CD4-positive, alpha-beta T cell treated with Interleukin-6 at 100 ng/mL for 8 hours (primary cell): ENCODE data around the gene PLIN5.
A peak's percentile ranks its signal among the peaks of the same experiment; 100 is the strongest.
"Not testable (repeated sequence)": the region's sequence is repeated elsewhere in the genome, so short reads cannot be mapped to it uniquely, and the experiment has no call there.

ENCODE experiments used
- DNase-seq: peaks from one replicate; pipeline ENCODE4 v3.0.0-alpha.2; 2020; ENCODE audit warnings: mixed read lengths, low spot score

Gene PLIN5

GRCh38 chr19:4543842-4544647 is 9.0 kb upstream of the PLIN5 start:
- no peak for DNase-seq

GRCh38 chr19:4542896-4543841 is 8.1 kb upstream of the PLIN5 start:
- no peak for DNase-seq

- not testable (repeated sequence) for DNase-seq
Measured at GRCh38 chr19:4541806-4542145, 6.8 kb upstream of the PLIN5 start.

- DNase-seq = no peak
Measured at GRCh38 chr19:4541114-4541805, 6.2 kb upstream of the PLIN5 start.

- no peak for DNase-seq
Measured at GRCh38 chr19:4539693-4540581, 4.9 kb upstream of the PLIN5 start, which contains the start of gene LRG1. Gene LRG1 (minus strand): TSS chr19:4540036. CDS start chr19:4540013, 23 bp downstream.

- DNase-seq = no peak
Measured at GRCh38 chr19:4539169-4539692, 4.2 kb upstream of the PLIN5 start.

- no peak for DNase-seq
Measured at GRCh38 chr19:4538601-4538954, 3.6 kb upstream of the PLIN5 start.

GRCh38 chr19:4537953-4538600 is 3.1 kb upstream of the PLIN5 start:
- no peak for DNase-seq

- no peak for DNase-seq
Measured at GRCh38 chr19:4536798-4537197, 1.8 kb upstream of the PLIN5 start.

GRCh38 chr19:4533835-4534424 is 1.1 kb downstream of the PLIN5 start:
- DNase-seq = no peak

GRCh38 chr19:4533334-4533733 is 1.7 kb downstream of the PLIN5 start:
- DNase-seq = no peak

GRCh38 chr19:4531562-4532165 is 3.4 kb downstream of the PLIN5 start:
- no peak for DNase-seq

GRCh38 chr19:4529924-4530522 is 5.0 kb downstream of the PLIN5 start:
- no peak for DNase-seq

GRCh38 chr19:4528843-4529242 is 6.2 kb downstream of the PLIN5 start:
- DNase-seq = no peak

- DNase-seq = not testable (repeated sequence)
Measured at GRCh38 chr19:4527377-4527776, 7.6 kb downstream of the PLIN5 start.

GRCh38 chr19:4525563-4526002 is 9.4 kb downstream of the PLIN5 start:
- DNase-seq = no peak

GRCh38 chr19:4524808-4525562 is 10.0 kb downstream of the PLIN5 start:
- DNase-seq = peak; percentile 50

GRCh38 chr19:4523306-4524110 is 11.5 kb downstream of the PLIN5 start:
- no peak for DNase-seq
